Stimulated activated CD8-positive, alpha-beta memory T cell treated with anti-CD3 and anti-CD28 coated beads, Interleukin-12 subunit alpha, Interleukin-12 subunit beta, amount 100 ng/mL, for 1 hour (primary cell): Measurements from ENCODE around the gene WBP2.

Experiments used
- DNase-seq: peaks from one replicate; pipeline ENCODE4 v3.0.0-alpha.2; 2020; ENCODE audit warnings: low read depth

WBP2 gene

GRCh38 chr17:75855310-75856061 lies at the start of gene WBP2:
WBP2 (minus strand) TSS chr17:75855335; CDS start chr17:75855297, 38 bp downstream.
- peak; percentile 95 for DNase-seq

- no peak for DNase-seq
Observed at GRCh38 chr17:75902406-75902805, 47.3 kb upstream of the WBP2 start.

GRCh38 chr17:75901727-75902126 lies 46.6 kb upstream of the WBP2 start:
- DNase-seq, result no peak

GRCh38 chr17:75900691-75901533 lies 45.8 kb upstream of the WBP2 start:
- no peak for DNase-seq

GRCh38 chr17:75899767-75900468 lies 44.8 kb upstream of the WBP2 start:
- no peak for DNase-seq

GRCh38 chr17:75899353-75899752 lies 44.2 kb upstream of the WBP2 start:
- no peak for DNase-seq

GRCh38 chr17:75898791-75899190 lies 43.7 kb upstream of the WBP2 start:
- DNase-seq, result no peak

GRCh38 chr17:75898065-75898464 lies 42.9 kb upstream of the WBP2 start:
- no peak for DNase-seq

- no peak for DNase-seq
Observed at GRCh38 chr17:75897160-75898019, 42.3 kb upstream of the WBP2 start.

- DNase-seq, result peak; percentile 58
Observed at GRCh38 chr17:75896415-75897159, 41.5 kb upstream of the WBP2 start, which contains the start of gene TRIM65. TRIM65 (minus strand) TSS chr17:75896951; CDS start chr17:75896937, 14 bp downstream.

DNA sequence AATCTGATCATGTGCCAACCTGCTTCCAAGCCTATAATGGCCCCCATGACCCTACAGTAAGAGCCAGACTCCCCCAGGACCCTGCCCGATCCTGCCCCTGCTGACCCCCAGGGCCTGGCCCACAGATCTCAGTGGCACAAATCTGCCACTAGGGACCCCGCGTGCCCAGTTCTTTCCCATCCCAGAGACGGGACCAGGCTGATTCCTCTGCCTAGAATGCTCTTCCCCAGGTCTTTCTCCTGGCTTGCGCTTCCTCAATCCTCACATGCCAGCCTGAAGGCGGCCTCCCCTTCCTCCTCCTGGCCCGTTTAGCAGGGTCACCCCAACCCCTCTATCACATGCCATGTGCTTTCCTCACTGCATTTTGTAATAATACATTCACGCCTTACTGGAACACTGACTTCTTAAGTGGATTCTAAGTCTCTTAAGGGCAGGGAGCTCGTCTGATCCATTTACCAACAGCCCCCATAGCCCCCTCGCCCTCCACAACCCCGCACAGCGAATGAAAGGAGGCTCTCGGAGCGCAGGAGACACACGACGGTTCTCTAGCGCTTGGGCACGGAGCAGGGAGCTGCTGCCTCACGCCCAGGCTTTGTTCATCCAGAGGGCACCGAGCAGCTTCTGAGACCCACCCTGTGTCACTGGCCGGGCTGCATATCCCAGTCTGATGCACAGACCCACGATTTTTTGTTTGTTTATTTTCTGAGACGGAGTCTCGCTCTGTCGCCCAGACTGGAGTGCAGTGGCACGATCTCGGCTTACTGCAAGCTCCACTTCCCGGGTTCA lies 40.4 kb upstream of the WBP2 start:
- no peak for DNase-seq

GRCh38 chr17:75894049-75894733 lies 39.1 kb upstream of the WBP2 start:
- no peak for DNase-seq

DNA sequence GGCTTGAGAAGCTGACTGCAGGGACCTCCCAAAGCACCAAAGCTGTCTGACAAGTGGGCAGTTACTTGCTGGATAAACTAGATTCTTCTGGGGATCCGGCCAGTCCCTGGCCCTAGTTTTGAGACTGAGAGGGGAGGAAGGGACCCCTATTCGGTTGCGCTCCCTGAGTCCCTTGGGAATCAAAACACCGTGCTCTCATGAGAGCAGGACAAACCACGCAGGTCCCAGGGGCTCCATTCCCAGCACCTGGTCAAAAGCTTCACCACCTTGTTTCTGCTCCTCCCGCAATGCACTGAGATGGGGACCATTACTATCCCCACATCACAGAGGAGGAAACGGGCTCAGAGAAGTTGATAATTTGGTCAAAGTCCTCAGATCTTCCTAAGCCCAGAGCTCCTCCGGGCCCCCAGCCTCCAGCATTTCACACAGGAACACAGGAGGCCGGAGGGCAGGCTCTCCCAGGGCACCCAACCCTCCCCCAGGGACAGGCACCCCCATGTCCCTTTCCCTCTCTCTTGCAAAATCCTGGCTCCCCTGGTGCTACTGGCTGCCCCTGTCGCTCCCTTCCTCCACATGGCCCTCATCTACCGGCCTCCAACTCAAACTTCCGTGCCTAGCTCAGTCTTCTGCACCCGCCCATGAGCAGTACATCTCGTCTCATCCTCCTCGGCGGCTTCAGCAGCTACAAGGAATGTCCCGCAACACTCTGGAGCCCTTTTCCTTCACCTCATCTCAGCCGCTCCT lies 38.3 kb upstream of the WBP2 start:
- DNase-seq, result no peak

DNA sequence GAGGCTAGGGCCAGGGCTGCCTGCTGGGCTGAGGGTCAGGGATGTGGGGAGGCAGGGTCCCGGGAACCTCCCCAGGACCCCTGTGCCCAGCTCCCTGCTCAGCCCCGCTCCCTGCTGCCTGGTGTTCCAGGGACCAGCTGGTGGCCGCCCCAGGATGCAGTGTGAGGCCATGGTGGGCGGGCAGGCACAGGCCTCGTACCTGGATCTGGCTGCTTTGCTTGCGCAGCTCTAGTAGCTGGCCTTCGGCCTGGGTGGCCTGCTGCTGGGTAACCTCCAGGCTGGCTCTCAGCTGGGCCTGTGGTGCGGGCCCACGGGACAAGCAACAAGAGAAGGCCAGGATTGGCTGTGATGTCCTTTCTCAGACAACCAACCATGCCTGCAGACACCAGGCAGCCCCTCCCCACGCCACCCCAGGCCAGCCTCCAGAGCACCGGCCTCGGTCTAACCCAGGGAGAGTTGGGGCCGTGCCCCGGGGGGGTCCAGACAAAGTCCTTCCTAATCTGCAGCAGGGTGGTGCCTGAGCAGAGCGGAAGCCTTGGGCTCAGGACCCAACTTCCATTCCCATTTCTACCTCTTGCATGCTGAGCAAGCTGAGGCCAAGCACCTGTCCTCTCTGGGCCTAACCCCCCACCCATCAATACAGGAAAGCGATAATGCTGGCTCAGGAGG lies 37.6 kb upstream of the WBP2 start:
- DNase-seq, result no peak

DNA sequence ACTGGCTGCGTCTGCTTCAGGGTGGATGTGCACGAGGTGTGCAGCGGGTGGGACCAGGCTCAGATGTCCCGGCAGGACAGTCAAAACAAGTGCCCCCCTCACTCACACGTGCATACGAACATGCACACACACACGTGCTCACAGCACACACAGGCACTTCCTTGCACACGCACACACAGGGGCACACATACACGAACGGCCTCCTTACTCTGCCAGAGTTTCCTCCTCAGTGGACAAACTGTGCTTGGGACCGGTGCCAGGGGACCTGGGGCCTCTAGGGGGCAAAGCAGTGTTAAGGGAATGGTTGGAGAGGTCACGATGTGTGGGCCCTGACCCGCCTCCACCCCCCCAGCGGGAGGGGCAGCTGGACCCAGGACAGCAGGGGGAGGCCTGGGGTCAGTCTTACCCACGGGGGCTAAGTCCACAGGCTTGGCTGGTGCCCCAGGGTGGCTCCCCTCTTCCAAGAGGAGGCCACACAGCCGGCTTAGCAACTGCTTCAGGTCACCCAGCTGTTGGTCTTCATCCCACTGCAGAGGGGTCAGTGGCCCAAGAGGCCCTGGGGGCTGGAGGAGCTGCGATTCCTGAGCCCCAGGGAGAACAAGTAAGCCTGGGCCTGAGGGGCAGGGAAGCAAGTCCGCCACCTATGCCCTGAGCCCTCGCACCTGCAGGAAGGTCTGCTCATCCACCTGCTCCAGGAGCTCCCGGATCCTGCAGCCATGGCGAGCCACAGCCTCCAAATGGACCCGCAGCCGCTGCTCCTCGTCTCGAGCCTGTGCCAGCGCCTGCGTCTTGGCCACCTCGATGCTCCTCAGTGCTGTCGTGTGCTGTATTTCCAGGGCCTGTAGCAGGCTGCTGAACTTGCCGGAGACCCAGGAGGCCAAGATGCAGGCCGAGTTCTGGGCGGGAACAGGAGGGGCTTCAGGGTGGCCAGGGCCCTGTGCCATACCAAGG lies 36.7 kb upstream of the WBP2 start:
- DNase-seq, result no peak

GRCh38 chr17:75891022-75891604 lies 36.0 kb upstream of the WBP2 start:
- DNase-seq, result no peak

DNA sequence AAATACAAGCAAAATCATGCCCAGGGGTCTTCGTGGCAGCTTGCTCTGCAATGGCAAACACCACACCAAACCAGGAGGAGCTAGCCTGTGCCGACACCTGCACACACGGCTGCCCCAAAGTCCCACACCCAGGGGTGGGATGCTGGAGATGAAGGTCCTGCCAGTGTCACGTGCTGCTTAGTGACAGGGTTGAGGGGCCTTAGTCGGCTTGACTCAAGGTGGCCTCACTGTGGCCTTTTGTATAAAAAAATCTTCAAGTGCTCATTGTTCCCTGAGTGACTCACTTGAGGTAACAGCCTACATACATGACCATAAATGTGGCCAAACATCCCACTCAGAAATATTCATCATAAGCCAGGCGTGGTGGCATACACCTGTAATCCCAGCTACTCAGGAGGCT lies 34.3 kb upstream of the WBP2 start:
- no peak for DNase-seq
